IMR-90 (cell line): ENCODE measurements around the gene ACE. TPM values are rescaled to one million over a fixed set of nuclear protein-coding genes. Genes with fewer than 3 reads are reported as not detected.

Experiments used
- ATAC-seq: fragments of 200-7000 bp; cut with Tn5 transposase; 2 replicates; pipeline ENCODE4 v1.9.1; 2020; ENCODE audit warnings: low read depth, mild to moderate bottlenecking, moderate library complexity
- BruUV-seq: library from RNA; stranded (reverse); fragments of 400-500 nt; replicated peaks from 2 replicates; lab custom pipeline; 2021; lab: Mats Ljungman, UMichigan
- CTCF ChIA-PET: fragments of 300-600 bp; formaldehyde crosslinking; extraction: SDS; loops from one replicate; lab custom pipeline; 2021; ENCODE audit warnings: antibody characterized with exemption; lab: Yijun Ruan, JAX
- POLR2A ChIA-PET: fragments of 300-600 bp; sonication (Branson Sonifier 250); formaldehyde crosslinking; loops from one replicate; lab custom pipeline; 2022; ENCODE audit warnings: antibody characterized with exemption; ENCODE audit not compliant: unreplicated experiment; lab: Charles Lee
- DNase-seq: peaks from one replicate; pipeline ENCODE4 v3.0.0; 2013
- H2AFZ ChIP-seq: replicated peaks from 2 replicates; pipeline ENCODE3; 2013; ENCODE audit warnings: low read length, mild to moderate bottlenecking; ENCODE audit not compliant: poor library complexity
- H2AK5ac ChIP-seq: 2 replicates; pipeline ENCODE4 v1.6.1; 2013; ENCODE audit warnings: low read depth, low read length, inconsistent platforms
- H2AK9ac ChIP-seq: replicated peaks from 2 replicates; pipeline ENCODE3; 2013; ENCODE audit warnings: mild to moderate bottlenecking, low read depth, low read length, moderate library complexity; ENCODE audit not compliant: poor library complexity
- H2BK120ac ChIP-seq: 2 replicates; pipeline ENCODE4 v1.6.1; 2013; ENCODE audit warnings: low read depth, low read length, inconsistent platforms
- H2BK15ac ChIP-seq: 3 replicates; pipeline ENCODE4 v1.6.1; 2013; ENCODE audit warnings: low read depth, low read length, inconsistent platforms
- H2BK20ac ChIP-seq: 2 replicates; pipeline ENCODE4 v1.6.1; 2013; ENCODE audit warnings: low read depth, mild to moderate bottlenecking, inconsistent platforms, low read length, moderate library complexity
- H2BK5ac ChIP-seq: 2 replicates; pipeline ENCODE4 v1.6.1; 2013; ENCODE audit warnings: mild to moderate bottlenecking, low read depth, low read length, inconsistent platforms; ENCODE audit not compliant: poor library complexity, severe bottlenecking
- H3K14ac ChIP-seq: replicated peaks from 2 replicates; pipeline ENCODE4 v1.6.1; 2013; ENCODE audit warnings: low read depth, low read length, inconsistent platforms
- H3K18ac ChIP-seq: 2 replicates; pipeline ENCODE4 v1.6.1; 2013; ENCODE audit warnings: low read depth, low read length, control low read depth
- H3K23ac ChIP-seq: 2 replicates; pipeline ENCODE4 v1.6.1; 2013; ENCODE audit warnings: low read depth, low read length, inconsistent platforms
- H3K27ac ChIP-seq: 2 replicates; pipeline ENCODE4 v1.5.1; 2013; ENCODE audit warnings: mild to moderate bottlenecking, control low read depth, low read length; ENCODE audit not compliant: insufficient read depth
- H3K27me3 ChIP-seq: 2 replicates; pipeline ENCODE4 v1.6.1; 2013; ENCODE audit warnings: low read length; ENCODE audit not compliant: control insufficient read depth, insufficient read depth
- H3K36me3 ChIP-seq: 2 replicates; pipeline ENCODE4 v1.6.1; 2013; ENCODE audit warnings: low read length, mixed read lengths; ENCODE audit not compliant: control insufficient read depth, insufficient read depth
- H3K4ac ChIP-seq: 2 replicates; pipeline ENCODE4 v1.6.1; 2013; ENCODE audit warnings: low read depth, low read length, inconsistent platforms
- H3K4me1 ChIP-seq: 2 replicates; pipeline ENCODE4 v1.6.1; 2013; ENCODE audit warnings: low read length, mixed read lengths; ENCODE audit not compliant: control insufficient read depth, insufficient read depth
- H3K4me2 ChIP-seq: 2 replicates; pipeline ENCODE4 v1.6.1; 2013; ENCODE audit warnings: low read depth, mild to moderate bottlenecking, control low read depth, low read length, moderate library complexity
- H3K4me3 ChIP-seq: 2 replicates; pipeline ENCODE4 v1.5.1; 2013; ENCODE audit warnings: low read depth, mild to moderate bottlenecking, control low read depth, low read length, moderate library complexity; ENCODE audit not compliant: insufficient read depth
- H3K56ac ChIP-seq: 2 replicates; pipeline ENCODE4 v1.6.1; 2013; ENCODE audit warnings: low read length, inconsistent platforms; ENCODE audit not compliant: insufficient read depth; ENCODE audit errors: extremely low read depth
- H3K79me1 ChIP-seq, 2 experiments: 2 replicates each; pipeline ENCODE4 v1.6.1; 2013; ENCODE audit warnings: low read length in 2 of 2, inconsistent platforms in 1 of 2, low read depth in 1 of 2
- H3K9ac ChIP-seq: 2 replicates; pipeline ENCODE4 v1.6.1; 2013; ENCODE audit warnings: low read depth, low read length, control low read depth
- H3K9me1 ChIP-seq: 2 replicates; pipeline ENCODE4 v1.6.1; 2013; ENCODE audit warnings: low read length, inconsistent platforms; ENCODE audit not compliant: insufficient read depth
- H3K9me3 ChIP-seq: 2 replicates; pipeline ENCODE4 v1.6.1; 2013; ENCODE audit warnings: low read length; ENCODE audit not compliant: control insufficient read depth, insufficient read depth
- H4K20me1 ChIP-seq: 2 replicates; pipeline ENCODE4 v1.6.1; 2013; ENCODE audit warnings: low read length, inconsistent platforms; ENCODE audit not compliant: insufficient read depth
- H4K5ac ChIP-seq: 2 replicates; pipeline ENCODE4 v1.6.1; 2013; ENCODE audit warnings: mild to moderate bottlenecking, low read depth, low read length, control low read depth
- H4K8ac ChIP-seq, 2 experiments: 2 replicates each; pipeline ENCODE4 v1.6.1; 2013; ENCODE audit warnings: low read depth in 2 of 2, low read length in 2 of 2, control low read depth in 1 of 2, inconsistent platforms in 1 of 2
- H4K91ac ChIP-seq: 2 replicates; pipeline ENCODE4 v1.6.1; 2013; ENCODE audit warnings: low read depth, low read length, inconsistent platforms; ENCODE audit not compliant: insufficient read depth
- BHLHE40 ChIP-seq: fragments of 150-350 bp; IDR thresholded peaks from 2 replicates; pipeline ENCODE4 v1.6.1; 2016; ENCODE audit warnings: mild to moderate bottlenecking, low read depth, low read length
- CEBPB ChIP-seq: IDR thresholded peaks from 2 replicates; pipeline ENCODE4 v1.6.1; 2012; ENCODE audit warnings: low read depth, low read length, improper control_type of control experiment
- CHD1 ChIP-seq: IDR thresholded peaks from 2 replicates; pipeline ENCODE4 v1.6.1; 2012; ENCODE audit warnings: low read depth, low read length, improper control_type of control experiment
- ELK1 ChIP-seq: fragments of 150-350 bp; IDR thresholded peaks from 2 replicates; pipeline ENCODE4 v1.6.1; 2016; ENCODE audit warnings: low read depth, mild to moderate bottlenecking, low read length, moderate library complexity, borderline replicate concordance
- FOS ChIP-seq: fragments of 150-350 bp; IDR thresholded peaks from 2 replicates; pipeline ENCODE4 v1.6.1; 2016; ENCODE audit warnings: low read depth, low read length
- MAFK ChIP-seq: IDR thresholded peaks from 2 replicates; pipeline ENCODE4 v1.6.1; 2012; ENCODE audit warnings: low read depth, low read length, improper control_type of control experiment
- MAZ ChIP-seq: IDR thresholded peaks from 2 replicates; pipeline ENCODE4 v1.6.1; 2012; ENCODE audit warnings: low read depth, mild to moderate bottlenecking, low read length, improper control_type of control experiment, moderate library complexity, borderline replicate concordance
- MXI1 ChIP-seq: IDR thresholded peaks from 2 replicates; pipeline ENCODE4 v1.6.1; 2012; ENCODE audit warnings: low read depth, mild to moderate bottlenecking, low read length, moderate library complexity, borderline replicate concordance
- NFE2L2 ChIP-seq: fragments of 150-350 bp; IDR thresholded peaks from 2 replicates; pipeline ENCODE4 v1.6.1; 2016; ENCODE audit warnings: low read depth, mild to moderate bottlenecking, low read length
- POLR2A ChIP-seq: IDR thresholded peaks from 2 replicates; pipeline ENCODE4 v1.6.1; 2012; ENCODE audit warnings: mild to moderate bottlenecking, low read depth, low read length
- RAD21 ChIP-seq: IDR thresholded peaks from 2 replicates; pipeline ENCODE4 v1.6.1; 2012; ENCODE audit warnings: low read length, improper control_type of control experiment
- RCOR1 ChIP-seq: IDR thresholded peaks from 2 replicates; pipeline ENCODE4 v1.6.1; 2012; ENCODE audit warnings: mild to moderate bottlenecking, low read length, improper control_type of control experiment; ENCODE audit not compliant: insufficient replicate concordance
- RFX5 ChIP-seq: IDR thresholded peaks from 2 replicates; pipeline ENCODE4 v1.8.0; 2012; ENCODE audit warnings: low read depth, mild to moderate bottlenecking, low read length, moderate library complexity
- SMC3 ChIP-seq: fragments of 150-350 bp; IDR thresholded peaks from 2 replicates; pipeline ENCODE4 v1.6.1; 2016; ENCODE audit warnings: low read depth, mild to moderate bottlenecking, antibody characterized with exemption, low read length, moderate library complexity
- WGBS, 2 experiments: methylation state at CpG; one replicate each; pipeline versions ENCODE4 v1.1.5 to v1.1.7; 2013; ENCODE audit warnings: missing lambda C conversion rate in 2 of 2; ENCODE audit not compliant: insufficient read length in 1 of 2; ENCODE audit errors: extremely low coverage in 2 of 2; 5-methylcytosine and 5-hydroxymethylcytosine counted together
- dilution Hi-C: fragments of 300-500 bp; cut with HindIII; formaldehyde crosslinking; loops from one replicate; pipeline ENCODE4 v1.14.3; 2018; ENCODE audit warnings: low sequenced_read_pairs; ENCODE audit not compliant: unreplicated experiment
- in situ Hi-C: fragments of 300-500 bp; cut with MboI; formaldehyde crosslinking; loops from 3 replicates; pipeline ENCODE4 v1.14.3; 2019; ENCODE audit warnings: low sequenced_read_pairs, inconsistent platforms, mixed read lengths
- intact Hi-C: fragments of 100-400 bp; cut with micrococcal nuclease; formaldehyde crosslinking; loops from 2 replicates; pipeline ENCODE4 v1.10.0; 2022
- polyA plus RNA-seq, 3 experiments: library from polyadenylated mRNA; depleted of rRNA; stranded (reverse); fragments of >200 nt; gene quantifications; 2 replicates each; pipeline ENCODE4 v1.2.3, GENCODE V29; 2012; ENCODE audit warnings: low replicate concordance in 1 of 3
- total RNA-seq: library from RNA; depleted of rRNA; stranded (reverse); fragments of >200 nt; gene quantifications from 2 replicates; pipeline ENCODE4 v1.2.3, GENCODE V29; 2012
- TF ChIP-seq, protein P1 (sequence below): conservative IDR thresholded peaks from 2 replicates; pipeline ENCODE4 v1.5.1; 2012; ENCODE audit warnings: mild to moderate bottlenecking, low read depth, low read length, improper control_type of control experiment
- TF ChIP-seq, protein P2 (sequence below): fragments of 150-350 bp; IDR thresholded peaks from 2 replicates; pipeline ENCODE4 v1.6.1; 2017; ENCODE audit warnings: mild to moderate bottlenecking, antibody characterized with exemption, low read length, low read depth

Gene ACE
- total and polyA plus RNA-seq, 2 of the 4 experiments (the other 2 are of a cell fraction), result 1.4 to 5.8 TPM

DNA sequence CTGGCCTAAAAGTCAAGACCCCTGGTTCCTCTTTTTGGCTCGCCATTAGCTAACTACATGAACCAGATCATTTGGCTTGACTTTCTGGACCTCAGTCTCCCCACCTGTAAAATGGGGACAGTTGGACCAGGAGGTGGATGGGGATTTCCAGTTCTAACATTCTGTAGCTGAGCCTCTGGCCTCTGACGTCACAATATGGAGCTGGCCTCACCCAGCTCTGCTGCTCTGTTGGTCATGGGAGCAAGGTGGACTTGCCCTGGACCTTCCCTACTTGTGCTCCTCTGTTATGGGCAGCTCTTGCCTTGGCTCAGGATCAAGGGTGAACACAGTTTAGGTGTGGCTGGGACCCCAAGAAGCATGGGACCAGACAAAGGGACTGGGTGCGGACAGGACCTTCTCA is 29.8 kb downstream of the ACE start:
- no peak overlapping the region for H3K27ac ChIP-seq
- H3K27me3 ChIP-seq, result peaks cover 28% of the 10 kb centered on the region; the same call in 1 of the 2 replicates
- no peak overlapping the region for H3K18ac ChIP-seq
- H3K36me3 ChIP-seq, result no peaks in the 10 kb centered on the region
- H2BK20ac ChIP-seq, result no peak overlapping the region
- no peak overlapping the region for H3K56ac ChIP-seq
- H2AK5ac ChIP-seq, result no peak overlapping the region
- H4K20me1 ChIP-seq, result no peaks in the 10 kb centered on the region
- H3K4me2 ChIP-seq, result no peak overlapping the region
- H3K9me3 ChIP-seq, result peaks cover 5% of the 10 kb centered on the region; the same call in 1 of the 2 replicates
- no peak overlapping the region for H3K23ac ChIP-seq
- dilution Hi-C loops, result no loop called here
- POLR2A ChIA-PET, result no interaction called here
- TF ChIP-seq RFX5 (no peak), RCOR1 (no peak), MXI1 (no peak), BHLHE40 (no peak), ELK1 (no peak), MAZ (no peak), POLR2A (no peak), FOS (no peak), SMC3 (no peak), RAD21 (no peak), MAFK (no peak), NFE2L2 (no peak), CHD1 (no peak), CEBPB (no peak)
- TF ChIP-seq, protein P1, sequence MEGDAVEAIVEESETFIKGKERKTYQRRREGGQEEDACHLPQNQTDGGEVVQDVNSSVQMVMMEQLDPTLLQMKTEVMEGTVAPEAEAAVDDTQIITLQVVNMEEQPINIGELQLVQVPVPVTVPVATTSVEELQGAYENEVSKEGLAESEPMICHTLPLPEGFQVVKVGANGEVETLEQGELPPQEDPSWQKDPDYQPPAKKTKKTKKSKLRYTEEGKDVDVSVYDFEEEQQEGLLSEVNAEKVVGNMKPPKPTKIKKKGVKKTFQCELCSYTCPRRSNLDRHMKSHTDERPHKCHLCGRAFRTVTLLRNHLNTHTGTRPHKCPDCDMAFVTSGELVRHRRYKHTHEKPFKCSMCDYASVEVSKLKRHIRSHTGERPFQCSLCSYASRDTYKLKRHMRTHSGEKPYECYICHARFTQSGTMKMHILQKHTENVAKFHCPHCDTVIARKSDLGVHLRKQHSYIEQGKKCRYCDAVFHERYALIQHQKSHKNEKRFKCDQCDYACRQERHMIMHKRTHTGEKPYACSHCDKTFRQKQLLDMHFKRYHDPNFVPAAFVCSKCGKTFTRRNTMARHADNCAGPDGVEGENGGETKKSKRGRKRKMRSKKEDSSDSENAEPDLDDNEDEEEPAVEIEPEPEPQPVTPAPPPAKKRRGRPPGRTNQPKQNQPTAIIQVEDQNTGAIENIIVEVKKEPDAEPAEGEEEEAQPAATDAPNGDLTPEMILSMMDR, result no peak
- TF ChIP-seq, protein P2, sequence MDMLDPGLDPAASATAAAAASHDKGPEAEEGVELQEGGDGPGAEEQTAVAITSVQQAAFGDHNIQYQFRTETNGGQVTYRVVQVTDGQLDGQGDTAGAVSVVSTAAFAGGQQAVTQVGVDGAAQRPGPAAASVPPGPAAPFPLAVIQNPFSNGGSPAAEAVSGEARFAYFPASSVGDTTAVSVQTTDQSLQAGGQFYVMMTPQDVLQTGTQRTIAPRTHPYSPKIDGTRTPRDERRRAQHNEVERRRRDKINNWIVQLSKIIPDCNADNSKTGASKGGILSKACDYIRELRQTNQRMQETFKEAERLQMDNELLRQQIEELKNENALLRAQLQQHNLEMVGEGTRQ, result no peak
- intact Hi-C loops, result no loop called here
- H2BK120ac ChIP-seq, result no peak overlapping the region
- in situ Hi-C loops, result no loop called here
- no peaks in the 10 kb centered on the region for H3K79me1 ChIP-seq
- no peak for ATAC-seq
- H3K4ac ChIP-seq, result no peak overlapping the region
- CTCF ChIA-PET, result no interaction called here
- H3K4me1 ChIP-seq, result no peaks in the 10 kb centered on the region
- BruUV-seq, result no TSS peak
- no peak overlapping the region for H2AFZ ChIP-seq
- H4K8ac ChIP-seq, result no peak overlapping the region
- no peaks in the 10 kb centered on the region for H3K9me1 ChIP-seq
- no peak overlapping the region for H2BK5ac ChIP-seq
- 83% methylated on average over 1 of the region's 3 CpGs; no CpG with 5 or more reads in 1 of the 2 experiments for WGBS, 2 experiments
- H3K14ac ChIP-seq, result no peak overlapping the region
- no peak for DNase-seq
- no peak overlapping the region for H3K4me3 ChIP-seq
- H3K9ac ChIP-seq, result no peak overlapping the region
- H4K91ac ChIP-seq, result no peak overlapping the region
- H2AK9ac ChIP-seq, result no peak overlapping the region
- H2BK15ac ChIP-seq, result no peak overlapping the region
- no peak overlapping the region for H4K5ac ChIP-seq
